T-helper 2 cell treated with Interferon-gamma antibody and Interleukin-4, amounts not matched to agents 5 μg/mL and 100 μg/mL, for 36 hours (primary cell): Measurements from ENCODE around the gene ETS1.

Source experiments
- DNase-seq: peaks from one replicate; pipeline ENCODE4 v3.0.0; 2021; ENCODE audit warnings: low spot score
- H3K27ac Mint-ChIP-seq: one replicate; pipeline ENCODE4 v1.8.0; 2021; ENCODE audit warnings: mild to moderate bottlenecking, mixed read lengths
- H3K27me3 Mint-ChIP-seq: one replicate; pipeline ENCODE4 v1.8.0; 2021; ENCODE audit warnings: low read depth, mixed read lengths
- H3K36me3 Mint-ChIP-seq: one replicate; pipeline ENCODE4 v1.8.0; 2021; ENCODE audit warnings: low read depth, mixed read lengths
- H3K4me1 Mint-ChIP-seq: one replicate; pipeline ENCODE4 v1.8.0; 2021; ENCODE audit warnings: low read depth, mixed read lengths
- H3K4me3 Mint-ChIP-seq: one replicate; pipeline ENCODE4 v1.8.0; 2022; ENCODE audit warnings: mild to moderate bottlenecking, moderate library complexity, mixed read lengths
- H3K9me3 Mint-ChIP-seq: one replicate; pipeline ENCODE4 v1.8.0; 2021; ENCODE audit warnings: mixed read lengths

Gene ETS1

GRCh38 chr11:128409476-128409875 lies 177.9 kb downstream of the ETS1 start:
- Mint-ChIP-seq H3K4me1 (peaks cover 26% of the 10 kb centered on the region), H3K36me3 (no peaks in the 10 kb centered on the region), H3K27ac (no peak overlapping the region), H3K4me3 (no peak overlapping the region), H3K9me3 (no peaks in the 10 kb centered on the region), H3K27me3 (no peaks in the 10 kb centered on the region)
- DNase-seq: no peak
